Liver (tissue), 9 donors: Measurements from ENCODE around the gene PTTG1IP. TPM values are rescaled to one million over a fixed set of nuclear protein-coding genes. Genes with fewer than 3 reads are reported as not detected.

ENCODE experiments used
- DNase-seq: peaks from one replicate; pipeline ENCODE4 v3.0.0-alpha.2; 2017; ENCODE audit warnings: low spot score
- H3K27ac ChIP-seq, 2 donors: one replicate each; pipeline ENCODE4 v1.7.0; 2013; ENCODE audit warnings: inconsistent platforms in 2 of 2, low read length in 2 of 2, control low read depth in 1 of 2, low read depth in 1 of 2, mild to moderate bottlenecking in 1 of 2
- H3K27me3 ChIP-seq, 4 donors: one replicate each; pipeline versions ENCODE4 v1.6.1 to v1.7.0; 2013; ENCODE audit warnings: low read length in 3 of 4, inconsistent platforms in 1 of 4, mild to moderate bottlenecking in 1 of 4, moderate library complexity in 1 of 4; ENCODE audit not compliant: control insufficient read depth in 4 of 4, insufficient read depth in 4 of 4
- H3K36me3 ChIP-seq, 4 donors: one replicate each; pipeline versions ENCODE4 v1.6.1 to v1.7.0; 2013; ENCODE audit warnings: low read length in 3 of 4, mild to moderate bottlenecking in 3 of 4, low read depth in 1 of 4, moderate library complexity in 1 of 4; ENCODE audit not compliant: control insufficient read depth in 4 of 4, insufficient read depth in 3 of 4
- H3K4me1 ChIP-seq, 4 donors: one replicate each; pipeline versions ENCODE4 v1.6.1 to v1.7.0; 2013; ENCODE audit warnings: low read length in 3 of 4, mild to moderate bottlenecking in 3 of 4, moderate library complexity in 1 of 4; ENCODE audit not compliant: control insufficient read depth in 4 of 4, insufficient read depth in 4 of 4
- H3K4me3 ChIP-seq, 3 donors: one replicate each; pipeline versions ENCODE4 v1.6.1 to v1.7.0; 2013; ENCODE audit warnings: low read length in 3 of 3, control low read depth in 1 of 3, low read depth in 1 of 3, mild to moderate bottlenecking in 1 of 3
- H3K9ac ChIP-seq, 2 donors: one replicate each; pipeline ENCODE4 v1.7.0; 2013; ENCODE audit warnings: low read length in 2 of 2, mild to moderate bottlenecking in 2 of 2, moderate library complexity in 2 of 2, control low read depth in 1 of 2, low read depth in 1 of 2
- H3K9me3 ChIP-seq, 4 donors: one replicate each; pipeline versions ENCODE4 v1.6.1 to v1.7.0; 2013; ENCODE audit warnings: low read length in 3 of 4; ENCODE audit not compliant: control insufficient read depth in 4 of 4
- EGR1 ChIP-seq, 2 donors: IDR thresholded peaks; 2 replicates each; pipeline ENCODE4 v1.6.1; 2016 to 2018; ENCODE audit warnings: antibody characterized with exemption in 2 of 2, low read depth in 2 of 2
- FOXA1 ChIP-seq: IDR thresholded peaks from 2 replicates; pipeline ENCODE4 v1.6.1; 2016; ENCODE audit warnings: antibody characterized with exemption
- FOXA2 ChIP-seq: IDR thresholded peaks from 2 replicates; pipeline ENCODE4 v1.6.1; 2016; ENCODE audit warnings: antibody characterized with exemption
- GABPA ChIP-seq, 2 donors: IDR thresholded peaks in 1 of 2; conservative IDR thresholded peaks in 1 of 2; 2 replicates each; pipeline ENCODE4 v1.6.1; 2016; ENCODE audit warnings: antibody characterized with exemption in 2 of 2, mild to moderate bottlenecking in 1 of 2, moderate library complexity in 1 of 2
- HNF4A ChIP-seq, 2 donors: conservative IDR thresholded peaks; 2 replicates each; pipeline ENCODE4 v1.6.1; 2016; ENCODE audit warnings: antibody characterized with exemption in 2 of 2, mild to moderate bottlenecking in 2 of 2
- HNF4G ChIP-seq: IDR thresholded peaks from 2 replicates; pipeline ENCODE4 v1.6.1; 2016; ENCODE audit warnings: antibody characterized with exemption
- JUND ChIP-seq, 2 donors: IDR thresholded peaks; 2 replicates each; pipeline ENCODE4 v1.6.1; 2016; ENCODE audit warnings: antibody characterized with exemption in 2 of 2
- NR2F2 ChIP-seq: IDR thresholded peaks from 2 replicates; pipeline ENCODE4 v1.6.1; 2016; ENCODE audit warnings: antibody characterized with exemption
- RAD21 ChIP-seq, 2 donors: IDR thresholded peaks; 2 replicates each; pipeline ENCODE4 v1.6.1; 2016; ENCODE audit warnings: antibody characterized with exemption in 2 of 2, mild to moderate bottlenecking in 2 of 2
- RXRA ChIP-seq, 2 donors: IDR thresholded peaks; 2 replicates each; pipeline ENCODE4 v1.6.1; 2017 to 2018; ENCODE audit warnings: antibody characterized with exemption in 2 of 2, mild to moderate bottlenecking in 1 of 2
- SP1 ChIP-seq: IDR thresholded peaks from 2 replicates; pipeline ENCODE4 v1.6.1; 2018; ENCODE audit warnings: antibody characterized with exemption, mild to moderate bottlenecking
- TAF1 ChIP-seq: conservative IDR thresholded peaks from 2 replicates; pipeline ENCODE4 v1.6.1; 2016; ENCODE audit warnings: antibody characterized with exemption, mild to moderate bottlenecking
- YY1 ChIP-seq: IDR thresholded peaks from 2 replicates; pipeline ENCODE4 v1.6.1; 2016; ENCODE audit warnings: antibody characterized with exemption, mild to moderate bottlenecking
- WGBS: extraction: QIAGEN DNeasy Blood & Tissue Kit; methylation state at CpG from one replicate; pipeline ENCODE4 v1.1.7; 2013; 5-methylcytosine and 5-hydroxymethylcytosine counted together
- polyA plus RNA-seq, 2 donors: library from polyadenylated mRNA; stranded (reverse) in 1 of 2; unstranded in 1 of 2; fragments of 200-250 nt in 1 of 2; fragments of >200 nt in 1 of 2; fragmentation: Nextera tagmentation in 1 of 2; extraction: Ambion mirVana in 1 of 2; gene quantifications; one replicate each; pipeline versions ENCODE4 v1.2.1 to v1.2.3, GENCODE V29; 2013 to 2015
- total RNA-seq, 2 donors: library from RNA; depleted of rRNA; stranded (reverse); fragments of >200 nt; gene quantifications; one replicate each; pipeline ENCODE4 v1.2.3, GENCODE V29; 2014
- TF ChIP-seq, protein P1 (sequence below): IDR thresholded peaks from 2 replicates; pipeline ENCODE4 v1.6.1; 2016; ENCODE audit warnings: antibody characterized with exemption
- TF ChIP-seq, protein P2 (sequence below): IDR thresholded peaks from 2 replicates; pipeline ENCODE4 v1.6.1; 2016; ENCODE audit warnings: antibody characterized with exemption, mild to moderate bottlenecking
- TF ChIP-seq, protein P3 (sequence below): IDR thresholded peaks from 2 replicates; pipeline ENCODE4 v1.6.1; 2016; ENCODE audit warnings: antibody characterized with exemption
- TF ChIP-seq, protein P4 (sequence below): IDR thresholded peaks from 2 replicates; pipeline ENCODE4 v1.6.1; 2016; ENCODE audit warnings: antibody characterized with exemption
- TF ChIP-seq, protein P5 (sequence below): fragments of 150-350 bp; IDR thresholded peaks from 2 replicates; pipeline ENCODE4 v1.5.1; 2017; ENCODE audit warnings: improper control_type of control experiment, low read depth, low read length; ENCODE audit not compliant: missing input control
- donor health status: healthy.
- donor health status: healthy.
- donor health status: healthy.
- donor health status: healthy.
- donor health status: healthy.

Gene PTTG1IP
- total and polyA plus RNA-seq, 4 donors, result 62.0 to 94.0 (median 79.8) TPM

DNA sequence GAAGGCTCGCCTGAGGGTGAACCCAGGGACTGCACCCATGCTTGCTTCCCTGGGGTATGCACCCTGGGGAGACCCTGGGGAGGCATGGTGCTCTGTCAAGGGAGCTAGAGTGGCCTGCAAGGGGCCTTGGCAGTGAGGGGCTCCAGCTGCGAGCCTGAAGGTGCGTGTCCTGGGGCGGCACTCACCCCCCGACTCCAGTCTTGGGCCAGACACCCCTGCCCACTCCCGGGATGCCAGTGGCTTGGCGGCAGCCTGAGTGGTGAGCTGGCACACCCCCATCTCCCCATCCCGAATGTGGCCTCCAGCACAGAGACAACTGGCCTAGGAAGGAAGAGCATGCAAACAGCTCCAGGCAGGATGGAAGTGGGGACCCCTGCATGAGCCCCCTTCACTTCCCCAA is 58.3 kb downstream of the PTTG1IP start:
- H3K4me3 ChIP-seq, result no peak overlapping the region
- H3K4me1 ChIP-seq, result peaks cover 6 to 14% (median 12%) of the 10 kb centered on the region in 4 donors
- peaks cover under 1 to 12% (median 5%) of the 10 kb centered on the region in 4 donors for H3K36me3 ChIP-seq
- H3K27me3 ChIP-seq, result no peaks in the 10 kb centered on the region
- DNase-seq, result no peak
- no peak overlapping the region for H3K27ac ChIP-seq
- WGBS, result 96% methylated on average over 8 of the region's 8 CpGs
- TF ChIP-seq NR2F2 (no peak), HNF4A (conservative IDR thresholded peaks at IDR 0.05) (no peak), TAF1 (no peak), FOXA2 (no peak), FOXA1 (no peak), SP1 (no peak), RXRA (IDR thresholded peaks at IDR 0.05) (no peak), RAD21 (IDR thresholded peaks at IDR 0.05) (no peak), GABPA (IDR thresholded peaks at IDR 0.05 in 1 of 2, conservative IDR thresholded peaks at IDR 0.05 in 1 of 2) (no peak), JUND (IDR thresholded peaks at IDR 0.05) (no peak), EGR1 (IDR thresholded peaks at IDR 0.05; ENCODE audit: low read depth in 2 of 2) (no peak), HNF4G (no peak), YY1 (no peak)
- TF ChIP-seq, protein P1, sequence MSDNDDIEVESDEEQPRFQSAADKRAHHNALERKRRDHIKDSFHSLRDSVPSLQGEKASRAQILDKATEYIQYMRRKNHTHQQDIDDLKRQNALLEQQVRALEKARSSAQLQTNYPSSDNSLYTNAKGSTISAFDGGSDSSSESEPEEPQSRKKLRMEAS, result no peak
- TF ChIP-seq, protein P2, sequence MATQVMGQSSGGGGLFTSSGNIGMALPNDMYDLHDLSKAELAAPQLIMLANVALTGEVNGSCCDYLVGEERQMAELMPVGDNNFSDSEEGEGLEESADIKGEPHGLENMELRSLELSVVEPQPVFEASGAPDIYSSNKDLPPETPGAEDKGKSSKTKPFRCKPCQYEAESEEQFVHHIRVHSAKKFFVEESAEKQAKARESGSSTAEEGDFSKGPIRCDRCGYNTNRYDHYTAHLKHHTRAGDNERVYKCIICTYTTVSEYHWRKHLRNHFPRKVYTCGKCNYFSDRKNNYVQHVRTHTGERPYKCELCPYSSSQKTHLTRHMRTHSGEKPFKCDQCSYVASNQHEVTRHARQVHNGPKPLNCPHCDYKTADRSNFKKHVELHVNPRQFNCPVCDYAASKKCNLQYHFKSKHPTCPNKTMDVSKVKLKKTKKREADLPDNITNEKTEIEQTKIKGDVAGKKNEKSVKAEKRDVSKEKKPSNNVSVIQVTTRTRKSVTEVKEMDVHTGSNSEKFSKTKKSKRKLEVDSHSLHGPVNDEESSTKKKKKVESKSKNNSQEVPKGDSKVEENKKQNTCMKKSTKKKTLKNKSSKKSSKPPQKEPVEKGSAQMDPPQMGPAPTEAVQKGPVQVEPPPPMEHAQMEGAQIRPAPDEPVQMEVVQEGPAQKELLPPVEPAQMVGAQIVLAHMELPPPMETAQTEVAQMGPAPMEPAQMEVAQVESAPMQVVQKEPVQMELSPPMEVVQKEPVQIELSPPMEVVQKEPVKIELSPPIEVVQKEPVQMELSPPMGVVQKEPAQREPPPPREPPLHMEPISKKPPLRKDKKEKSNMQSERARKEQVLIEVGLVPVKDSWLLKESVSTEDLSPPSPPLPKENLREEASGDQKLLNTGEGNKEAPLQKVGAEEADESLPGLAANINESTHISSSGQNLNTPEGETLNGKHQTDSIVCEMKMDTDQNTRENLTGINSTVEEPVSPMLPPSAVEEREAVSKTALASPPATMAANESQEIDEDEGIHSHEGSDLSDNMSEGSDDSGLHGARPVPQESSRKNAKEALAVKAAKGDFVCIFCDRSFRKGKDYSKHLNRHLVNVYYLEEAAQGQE, result no peak
- TF ChIP-seq, protein P3, sequence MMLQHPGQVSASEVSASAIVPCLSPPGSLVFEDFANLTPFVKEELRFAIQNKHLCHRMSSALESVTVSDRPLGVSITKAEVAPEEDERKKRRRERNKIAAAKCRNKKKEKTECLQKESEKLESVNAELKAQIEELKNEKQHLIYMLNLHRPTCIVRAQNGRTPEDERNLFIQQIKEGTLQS, result no peak
- TF ChIP-seq, protein P4, sequence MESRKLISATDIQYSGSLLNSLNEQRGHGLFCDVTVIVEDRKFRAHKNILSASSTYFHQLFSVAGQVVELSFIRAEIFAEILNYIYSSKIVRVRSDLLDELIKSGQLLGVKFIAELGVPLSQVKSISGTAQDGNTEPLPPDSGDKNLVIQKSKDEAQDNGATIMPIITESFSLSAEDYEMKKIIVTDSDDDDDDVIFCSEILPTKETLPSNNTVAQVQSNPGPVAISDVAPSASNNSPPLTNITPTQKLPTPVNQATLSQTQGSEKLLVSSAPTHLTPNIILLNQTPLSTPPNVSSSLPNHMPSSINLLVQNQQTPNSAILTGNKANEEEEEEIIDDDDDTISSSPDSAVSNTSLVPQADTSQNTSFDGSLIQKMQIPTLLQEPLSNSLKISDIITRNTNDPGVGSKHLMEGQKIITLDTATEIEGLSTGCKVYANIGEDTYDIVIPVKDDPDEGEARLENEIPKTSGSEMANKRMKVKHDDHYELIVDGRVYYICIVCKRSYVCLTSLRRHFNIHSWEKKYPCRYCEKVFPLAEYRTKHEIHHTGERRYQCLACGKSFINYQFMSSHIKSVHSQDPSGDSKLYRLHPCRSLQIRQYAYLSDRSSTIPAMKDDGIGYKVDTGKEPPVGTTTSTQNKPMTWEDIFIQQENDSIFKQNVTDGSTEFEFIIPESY, result no peak
- TF ChIP-seq, protein P5, sequence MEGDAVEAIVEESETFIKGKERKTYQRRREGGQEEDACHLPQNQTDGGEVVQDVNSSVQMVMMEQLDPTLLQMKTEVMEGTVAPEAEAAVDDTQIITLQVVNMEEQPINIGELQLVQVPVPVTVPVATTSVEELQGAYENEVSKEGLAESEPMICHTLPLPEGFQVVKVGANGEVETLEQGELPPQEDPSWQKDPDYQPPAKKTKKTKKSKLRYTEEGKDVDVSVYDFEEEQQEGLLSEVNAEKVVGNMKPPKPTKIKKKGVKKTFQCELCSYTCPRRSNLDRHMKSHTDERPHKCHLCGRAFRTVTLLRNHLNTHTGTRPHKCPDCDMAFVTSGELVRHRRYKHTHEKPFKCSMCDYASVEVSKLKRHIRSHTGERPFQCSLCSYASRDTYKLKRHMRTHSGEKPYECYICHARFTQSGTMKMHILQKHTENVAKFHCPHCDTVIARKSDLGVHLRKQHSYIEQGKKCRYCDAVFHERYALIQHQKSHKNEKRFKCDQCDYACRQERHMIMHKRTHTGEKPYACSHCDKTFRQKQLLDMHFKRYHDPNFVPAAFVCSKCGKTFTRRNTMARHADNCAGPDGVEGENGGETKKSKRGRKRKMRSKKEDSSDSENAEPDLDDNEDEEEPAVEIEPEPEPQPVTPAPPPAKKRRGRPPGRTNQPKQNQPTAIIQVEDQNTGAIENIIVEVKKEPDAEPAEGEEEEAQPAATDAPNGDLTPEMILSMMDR, result no peak
- no peak overlapping the region for H3K9ac ChIP-seq
- H3K9me3 ChIP-seq, result no peaks in the 10 kb centered on the region
